HCT116 (cell line): Measurements from ENCODE around the gene SLC35F6.

Experiments
- CBX3 ChIP-seq: IDR thresholded peaks from 2 replicates; pipeline ENCODE4 v1.6.1; 2012; ENCODE audit warnings: low read depth
- POLR2AphosphoS5 ChIP-seq: IDR thresholded peaks from 2 replicates; pipeline ENCODE4 v1.6.1; 2011; ENCODE audit warnings: mild to moderate bottlenecking, low read depth, low read length, moderate library complexity
- REST ChIP-seq: IDR thresholded peaks from 2 replicates; pipeline ENCODE4 v1.6.1; 2012; ENCODE audit warnings: low read depth

- TF ChIP-seq POLR2AphosphoS5 (no peak), REST (no peak), CBX3 (no peak)
Observed at GRCh38 chr2:26722911-26723310, 41.2 kb upstream of the SLC35F6 start.
